HG03066 (cell line): ENCODE data around the gene CENPI.
"Not testable (repeated sequence)": the region's sequence is repeated elsewhere in the genome, so short reads cannot be mapped to it uniquely, and the experiment has no call there.

ENCODE experiments used
- ATAC-seq: cut with Tn5 transposase; IDR thresholded peaks from one replicate; pipeline ENCODE4 v1.9.1; 2021; ENCODE audit warnings: low read depth; ENCODE audit not compliant: unreplicated experiment

Gene CENPI

GRCh38 chrX:101097546-101098453 is at the start of gene CENPI:
Gene CENPI, plus strand, starts transcription at chrX:101098204. Its CDS starts 2,867 bp downstream, at chrX:101101071.
- ATAC-seq = peak; percentile 99

GRCh38 chrX:101051153-101051548 is 46.9 kb upstream of the CENPI start:
- peak; percentile 1 for ATAC-seq

GRCh38 chrX:101051549-101052302 is 46.3 kb upstream of the CENPI start, which contains the start of gene TRMT2B:
Gene TRMT2B, minus strand, starts transcription at chrX:101052111. Its CDS starts 9,822 bp downstream, at chrX:101042289.
- ATAC-seq = peak; percentile 92

GRCh38 chrX:101056551-101056950 is 41.5 kb upstream of the CENPI start:
- not testable (repeated sequence) for ATAC-seq

GRCh38 chrX:101057093-101057714 is 40.8 kb upstream of the CENPI start:
- ATAC-seq = peak; percentile 91

GRCh38 chrX:101062176-101062575 is 35.8 kb upstream of the CENPI start:
- no peak for ATAC-seq

- ATAC-seq = no peak
These were observed 26.4 kb upstream of the CENPI start for GRCh38 chrX:101071582-101071981.

- ATAC-seq = no peak
These were observed 19.0 kb upstream of the CENPI start, which contains the start of gene TMEM35A for GRCh38 chrX:101078716-101079598. Gene TMEM35A, plus strand, starts transcription at chrX:101078879. Its CDS starts 124 bp downstream, at chrX:101079003.

GRCh38 chrX:101079736-101080270 is 18.2 kb upstream of the CENPI start:
- ATAC-seq = no peak

- no peak for ATAC-seq
These were observed 17.5 kb upstream of the CENPI start for GRCh38 chrX:101080326-101081124.

- ATAC-seq = no peak
These were observed 16.8 kb upstream of the CENPI start for GRCh38 chrX:101081231-101081630.

- no peak for ATAC-seq
These were observed 6.2 kb upstream of the CENPI start for GRCh38 chrX:101091817-101092216.

GRCh38 chrX:101108284-101108683 is 10.3 kb downstream of the CENPI start:
- ATAC-seq = no peak

- ATAC-seq = no peak
These were observed 19.7 kb downstream of the CENPI start for GRCh38 chrX:101117701-101118100.

- ATAC-seq = no peak
These were observed 38.2 kb downstream of the CENPI start for GRCh38 chrX:101136235-101136634.
